Small intestine (tissue), 7 donors: ENCODE measurements around the gene DAZAP1. TPM values are rescaled to one million over a fixed set of nuclear protein-coding genes. Genes with fewer than 3 reads are reported as not detected.

ENCODE experiments used
- DNase-seq, 2 donors: peaks; one replicate each; pipeline versions ENCODE4 v3.0.0 to v3.0.0-alpha.2; 2013
- FAIRE-seq: peaks from 2 replicates; lab custom pipeline; 2012; peaks lifted over from hg19 to GRCh38; lab: Jason Lieb, UNC
- H3K27ac ChIP-seq, 3 donors: one replicate each; pipeline ENCODE4 v1.5.1; 2013; ENCODE audit warnings: low read length in 2 of 3, mild to moderate bottlenecking in 2 of 3, control low read depth in 1 of 3, inconsistent platforms in 1 of 3, low read depth in 1 of 3, moderate library complexity in 1 of 3
- H3K27me3 ChIP-seq, 3 donors: one replicate each; pipeline ENCODE4 v1.6.1; 2013; ENCODE audit warnings: low read length in 3 of 3, inconsistent platforms in 1 of 3; ENCODE audit not compliant: control insufficient read depth in 3 of 3, insufficient read depth in 3 of 3
- H3K36me3 ChIP-seq, 3 donors: one replicate each; pipeline ENCODE4 v1.6.1; 2013; ENCODE audit warnings: low read length in 3 of 3, inconsistent platforms in 1 of 3, low read depth in 1 of 3, mild to moderate bottlenecking in 1 of 3, moderate library complexity in 1 of 3; ENCODE audit not compliant: control insufficient read depth in 3 of 3, insufficient read depth in 2 of 3
- H3K4me1 ChIP-seq, 3 donors: one replicate each; pipeline ENCODE4 v1.6.1; 2013; ENCODE audit warnings: low read length in 2 of 3, inconsistent platforms in 1 of 3, low read depth in 1 of 3, mild to moderate bottlenecking in 1 of 3, moderate library complexity in 1 of 3; ENCODE audit not compliant: control insufficient read depth in 3 of 3, insufficient read depth in 2 of 3
- H3K4me3 ChIP-seq, 3 donors: one replicate each; pipeline ENCODE4 v1.5.1; 2013; ENCODE audit warnings: low read length in 3 of 3, control low read depth in 1 of 3, inconsistent platforms in 1 of 3, low read depth in 1 of 3, mild to moderate bottlenecking in 1 of 3, moderate library complexity in 1 of 3
- H3K9me3 ChIP-seq, 2 donors: one replicate each; pipeline ENCODE4 v1.6.1; 2013; ENCODE audit warnings: low read depth in 1 of 2, low read length in 1 of 2; ENCODE audit not compliant: control insufficient read depth in 2 of 2, insufficient read depth in 1 of 2
- WGBS, 3 donors: extraction: QIAGEN DNeasy Blood & Tissue Kit; methylation state at CpG; one replicate each; pipeline ENCODE4 v1.1.7; 2013; 5-methylcytosine and 5-hydroxymethylcytosine counted together
- polyA plus RNA-seq, 4 donors: library from polyadenylated mRNA; stranded (reverse) in 3 of 4; unstranded in 1 of 4; fragments of 200-250 nt in 3 of 4; fragments of 120-200 nt in 1 of 4; gene quantifications; one replicate each; pipeline versions ENCODE4 v1.2.1 to v1.2.3, GENCODE V29; 2013
- donor health status: healthy with polysubstance abuse.
- donor health status: control.
- donor health status: control.
- donor health status: Bipolar disorder and iron deficiency.
- donor health status: healthy.

DAZAP1 gene
- polyA plus RNA-seq, 4 donors, result 60.2 to 124 (median 80.5) TPM

- H3K36me3 ChIP-seq, result peaks cover 8 to 79% (median 26%) of the 10 kb centered on the region in 3 donors
- H3K4me3 ChIP-seq, result no peak overlapping the region
- no peaks in the 10 kb centered on the region for H3K9me3 ChIP-seq
- no peak overlapping the region for H3K27ac ChIP-seq
- no peaks in the 10 kb centered on the region for H3K27me3 ChIP-seq
- peaks cover 0 to 16% (median 0%) of the 10 kb centered on the region in 3 donors for H3K4me1 ChIP-seq
- DNase-seq (no peak), FAIRE-seq (no peak)
- WGBS, 3 donors, result 86 to 90% (median 88%) methylated on average over 43 to 47 of the region's 47 CpGs
Observed at GRCh38 chr19:1433119-1434039, 26.0 kb downstream of the DAZAP1 start.

- H3K4me3 ChIP-seq, result no peak overlapping the region
- H3K9me3 ChIP-seq, result no peaks in the 10 kb centered on the region
- no peaks in the 10 kb centered on the region for H3K27me3 ChIP-seq
- no peak overlapping the region for H3K27ac ChIP-seq
- WGBS, 3 donors, result 94 to 96% (median 95%) methylated on average over 17 of the region's 17 CpGs
- DNase-seq (no peak), FAIRE-seq (no peak)
- peaks cover 8 to 73% (median 23%) of the 10 kb centered on the region in 3 donors for H3K36me3 ChIP-seq
- H3K4me1 ChIP-seq, result peaks cover 0 to 16% (median 0%) of the 10 kb centered on the region in 3 donors
Observed at GRCh38 chr19:1434040-1434366, 26.6 kb downstream of the DAZAP1 start.

GRCh38 chr19:1434577-1435060 lies 27.2 kb downstream of the DAZAP1 start:
- no peaks in the 10 kb centered on the region for H3K27me3 ChIP-seq
- H3K9me3 ChIP-seq, result no peaks in the 10 kb centered on the region
- H3K4me1 ChIP-seq, result peaks cover 0 to 13% (median 2%) of the 10 kb centered on the region in 3 donors
- no peak for FAIRE-seq
- H3K36me3 ChIP-seq, result peaks cover 8 to 73% (median 23%) of the 10 kb centered on the region in 3 donors
- WGBS, 3 donors, result 90 to 91% (median 91%) methylated on average over 38 to 39 of the region's 39 CpGs
- no peak overlapping the region for H3K27ac ChIP-seq
- DNase-seq, result no peak
- no peak overlapping the region for H3K4me3 ChIP-seq

DNA sequence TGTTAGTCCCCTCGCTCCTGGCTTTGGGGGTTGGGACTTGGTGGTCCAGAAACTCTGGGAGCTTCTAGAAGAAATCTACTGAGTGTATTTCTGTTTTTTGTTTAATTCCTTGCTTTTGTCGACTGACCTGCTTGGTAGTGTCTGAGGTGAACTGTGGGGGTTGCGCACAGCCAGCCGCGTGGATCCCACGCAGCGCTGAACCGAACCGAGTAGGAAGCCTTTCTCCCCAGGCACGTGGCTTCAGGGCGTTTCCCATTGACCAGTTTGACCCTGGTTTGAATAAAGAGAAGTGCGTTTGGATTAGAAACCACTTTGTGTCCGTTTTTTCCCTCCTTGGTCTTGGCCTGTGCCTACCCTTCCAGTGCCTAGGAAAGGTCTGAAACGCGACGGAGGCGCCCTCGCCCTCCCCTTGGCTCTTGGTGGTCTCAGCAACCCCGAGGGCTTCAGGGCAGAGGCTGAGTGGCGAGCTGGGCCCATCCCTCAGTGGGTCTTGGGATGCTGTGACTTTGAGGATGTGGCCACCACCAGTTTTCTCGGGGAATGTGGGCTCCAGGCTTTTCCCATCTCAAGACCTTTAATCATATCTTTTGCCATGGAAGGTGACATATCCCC lies 28.1 kb downstream of the DAZAP1 start:
- WGBS, 3 donors, result 84 to 88% (median 87%) methylated on average over 21 of the region's 21 CpGs
- Histone ChIP-seq H3K27me3 (no peaks in the 10 kb centered on the region), H3K9me3 (no peaks in the 10 kb centered on the region), H3K4me1 (peaks cover 0 to 12% (median 2%) of the 10 kb centered on the region in 3 donors), H3K4me3 (no peak overlapping the region), H3K36me3 (peaks cover 6 to 73% (median 28%) of the 10 kb centered on the region in 3 donors), H3K27ac (no peak overlapping the region)
- no peak for FAIRE-seq
- DNase-seq, result no peak

DNA sequence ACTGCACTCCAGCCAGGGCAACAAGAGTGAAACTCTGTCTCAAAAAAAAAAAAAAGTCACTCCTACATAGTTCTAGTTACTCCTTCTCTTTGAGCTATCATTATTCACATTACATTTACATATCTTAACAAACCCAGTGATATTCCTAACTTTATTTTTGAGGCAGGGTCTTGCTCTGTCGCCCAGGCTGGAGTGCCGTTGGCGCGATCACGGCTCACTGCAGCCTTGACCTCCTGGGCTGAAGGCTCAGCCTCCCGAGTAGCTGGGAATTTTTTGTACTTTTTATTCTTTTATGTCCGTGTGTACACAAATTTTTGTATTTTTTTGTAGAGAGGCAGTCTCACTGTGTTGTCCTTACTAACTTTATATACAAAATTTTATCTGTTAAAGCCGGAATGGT lies 30.2 kb downstream of the DAZAP1 start:
- DNase-seq (no peak), FAIRE-seq (no peak)
- Histone ChIP-seq H3K27me3 (no peaks in the 10 kb centered on the region), H3K36me3 (peaks cover 3 to 72% (median 31%) of the 10 kb centered on the region in 3 donors), H3K4me3 (no peak overlapping the region), H3K27ac (peak overlapping the region; percentile 62 to 73 (median 71)), H3K4me1 (peaks cover 0 to 12% (median 2%) of the 10 kb centered on the region in 3 donors), H3K9me3 (no peaks in the 10 kb centered on the region)
- 54 to 62% (median 60%) methylated on average over 8 of the region's 8 CpGs for WGBS, 3 donors

GRCh38 chr19:1438035-1438932 lies 30.9 kb downstream of the DAZAP1 start, which contains the start of gene RPS15:
Gene RPS15, plus strand, starts transcription at chr19:1438396. Its CDS starts 30 bp downstream, at chr19:1438426.
- WGBS, 3 donors, result 0 to 1% (median 1%) methylated on average over 85 to 100 of the region's 100 CpGs
- peak within 1 kb of the TSS; percentile 66 to 96 (median 92) for H3K27ac ChIP-seq
- peaks cover 3 to 72% (median 29%) of the 10 kb centered on the region in 3 donors for H3K36me3 ChIP-seq
- peaks cover 0 to 12% (median 2%) of the 10 kb centered on the region in 3 donors for H3K4me1 ChIP-seq
- H3K4me3 ChIP-seq, result peak within 1 kb of the TSS; percentile 74 to 100 (median 99)
- no peak for FAIRE-seq
- no peaks in the 10 kb centered on the region for H3K27me3 ChIP-seq
- no peaks in the 10 kb centered on the region for H3K9me3 ChIP-seq
- peak; percentile 96 to 100 for DNase-seq

GRCh38 chr19:1438933-1439354 lies 31.6 kb downstream of the DAZAP1 start:
- FAIRE-seq (no peak), DNase-seq (no peak)
- WGBS, 3 donors, result 0 to 1% (median 0%) methylated on average over 21 to 26 of the region's 26 CpGs
- Histone ChIP-seq H3K4me1 (peaks cover 0 to 14% (median 2%) of the 10 kb centered on the region in 3 donors), H3K4me3 (peak overlapping the region; percentile 74 to 100 (median 99)), H3K9me3 (no peaks in the 10 kb centered on the region), H3K27me3 (no peaks in the 10 kb centered on the region), H3K27ac (peak overlapping the region in 2 of 3 donors; percentile 92 to 96), H3K36me3 (peaks cover 3 to 67% (median 24%) of the 10 kb centered on the region in 3 donors)
